HG03442 (cell line): ENCODE data around the gene AGER.
A peak's percentile ranks its signal among the peaks of the same experiment; 100 is the strongest.
"Not testable (repeated sequence)": the region's sequence is repeated elsewhere in the genome, so short reads cannot be mapped to it uniquely, and the experiment has no call there.

Source experiments
- ATAC-seq: cut with Tn5 transposase; IDR thresholded peaks from one replicate; pipeline ENCODE4 v1.9.1; 2021; ENCODE audit warnings: mild to moderate bottlenecking, moderate library complexity; ENCODE audit not compliant: unreplicated experiment

The AGER gene

GRCh38 chr6:32187725-32188380 is 3.8 kb upstream of the AGER start:
- not testable (repeated sequence) for ATAC-seq

GRCh38 chr6:32187009-32187709 is 3.1 kb upstream of the AGER start:
- ATAC-seq, result no peak

- not testable (repeated sequence) for ATAC-seq
These were observed 2.2 kb upstream of the AGER start for GRCh38 chr6:32186151-32186840.

GRCh38 chr6:32185681-32186131 is 1.7 kb upstream of the AGER start:
- ATAC-seq, result peak; percentile 30

GRCh38 chr6:32183483-32184083 is 470 bp downstream of the AGER start:
- ATAC-seq, result no peak

- ATAC-seq, result no peak
These were observed 1.0 kb downstream of the AGER start for GRCh38 chr6:32183030-32183429.

GRCh38 chr6:32182555-32182981 is 1.5 kb downstream of the AGER start:
- no peak for ATAC-seq

- no peak for ATAC-seq
These were observed 2.0 kb downstream of the AGER start for GRCh38 chr6:32181915-32182529.

GRCh38 chr6:32181148-32181702 is 2.8 kb downstream of the AGER start:
- ATAC-seq, result no peak

GRCh38 chr6:32179766-32180405 is 4.2 kb downstream of the AGER start:
- no peak for ATAC-seq

GRCh38 chr6:32178547-32179440 is 5.3 kb downstream of the AGER start:
- no peak for ATAC-seq

- ATAC-seq, result peak; percentile 79
These were observed 6.1 kb downstream of the AGER start, which contains the start of gene RNF5 for GRCh38 chr6:32177788-32178546. RNF5 (plus strand) TSS chr6:32178405; CDS start chr6:32178512, 107 bp downstream.

GRCh38 chr6:32177183-32177787 is 6.8 kb downstream of the AGER start:
- peak; percentile 0 for ATAC-seq

- no peak for ATAC-seq
These were observed 7.4 kb downstream of the AGER start for GRCh38 chr6:32176476-32177182.

- peak; percentile 33 for ATAC-seq
These were observed 8.2 kb downstream of the AGER start, which contains the start of gene AGPAT1 for GRCh38 chr6:32175711-32176475. AGPAT1 (minus strand) TSS chr6:32176084; CDS start chr6:32171496, 4,588 bp downstream.

- ATAC-seq, result no peak
These were observed 8.7 kb downstream of the AGER start for GRCh38 chr6:32175322-32175710.
